ENCODE measurements around the gene ANAPC1.
A peak's percentile ranks its signal among the peaks of the same experiment; 100 is the strongest.

The ANAPC1 gene

DNA sequence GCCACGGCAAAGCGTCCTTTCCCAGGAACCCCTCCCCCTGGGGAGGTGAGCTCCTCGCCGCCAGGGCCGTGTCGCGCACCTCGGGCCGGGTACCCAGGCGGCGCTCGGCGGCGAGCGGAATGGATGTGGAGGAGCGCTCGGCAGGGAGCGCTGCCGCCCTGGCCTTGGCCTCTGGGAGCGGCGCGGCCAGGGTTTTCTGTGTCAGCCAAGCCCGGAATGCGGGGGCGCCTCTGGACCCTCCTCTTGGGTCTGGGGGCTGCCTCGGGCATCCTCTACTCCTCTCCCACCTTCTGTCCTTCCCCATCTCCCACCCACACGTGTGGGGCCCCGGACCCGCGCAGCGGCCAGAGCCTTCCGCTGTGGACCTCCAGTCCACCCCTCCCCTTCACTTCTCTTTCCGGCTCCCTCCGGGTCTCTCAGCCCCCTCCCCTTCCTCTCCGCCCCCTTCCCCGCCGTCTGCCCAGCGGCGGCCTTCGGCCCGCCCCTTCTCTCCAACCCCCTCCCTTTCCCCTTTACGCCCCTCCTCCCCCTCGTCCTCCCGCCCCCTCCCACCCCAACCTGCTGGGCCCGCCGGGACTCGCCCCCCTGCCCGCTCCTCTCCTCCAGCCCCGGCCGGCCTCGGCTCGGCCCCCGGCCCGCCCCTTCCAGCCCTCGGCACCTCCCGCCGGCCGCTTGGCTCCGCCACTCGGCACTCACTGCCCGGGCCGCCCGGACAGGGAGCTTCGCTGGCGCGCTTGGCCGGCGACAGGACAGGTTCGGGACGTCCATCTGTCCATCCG is 14.1 kb upstream of the ANAPC1 start, which contains the start of gene MERTK:
Gene MERTK (plus strand): TSS at position 684 of the 779 bp plus-strand sequence. CDS start 129 bp downstream, outside the sequence.
- Histone ChIP-seq H2AFZ (ENCODE audit: low read length) (peak within 1 kb of the TSS; percentile 99), H3K14ac (ENCODE audit: low read length) (peak within 1 kb of the TSS; percentile 82), H3K4ac (ENCODE audit: low read length) (no peak within 1 kb of the TSS), H3K36me3 (replicated peaks in 1 of 2; ENCODE audit: control insufficient read depth in 2 of 2, insufficient read depth in 2 of 2, low read length in 2 of 2) (no peaks in the 10 kb centered on the region), H3K27me3 (ENCODE audit: control insufficient read depth in 3 of 3, insufficient read depth in 3 of 3, low read depth in 1 of 3, low read length in 3 of 3) (peaks cover 0 to 28% (median 5%) of the 10 kb centered on the region in 3 experiments), H3K18ac (ENCODE audit: low read length) (peak within 1 kb of the TSS; percentile 98), H2BK15ac (ENCODE audit: low read length) (peak within 1 kb of the TSS; percentile 84), H3K4me3 (ENCODE audit: low read length in 2 of 2) (peak within 1 kb of the TSS; percentile 85 to 96), H4K8ac (ENCODE audit: low read depth, low read length) (no peak within 1 kb of the TSS), H2BK12ac (ENCODE audit: low read length) (no peak within 1 kb of the TSS), H3K4me2 (ENCODE audit: insufficient read depth, low read length, poor library complexity, severe bottlenecking) (peak within 1 kb of the TSS; percentile 90), H3K4me1 (ENCODE audit: control insufficient read depth in 2 of 2, insufficient read depth in 1 of 2, low read depth in 1 of 2, low read length in 2 of 2) (peaks cover 7 to 8% of the 10 kb centered on the region in 2 donors), H4K91ac (ENCODE audit: low read depth, low read length, poor library complexity) (no peak within 1 kb of the TSS), H2BK120ac (ENCODE audit: low read depth, low read length) (peak within 1 kb of the TSS; percentile 95), H3K79me1 (ENCODE audit: low read depth, low read length) (no peaks in the 10 kb centered on the region), H3K23ac (ENCODE audit: low read depth, low read length, poor library complexity) (peak within 1 kb of the TSS; percentile 88), H3K27ac (replicated peaks; ENCODE audit: low read length) (no peak within 1 kb of the TSS), H3K9me3 (replicated peaks in 1 of 2; ENCODE audit: control insufficient read depth in 2 of 2, insufficient read depth in 1 of 2, low read depth in 1 of 2, low read length in 2 of 2) (no peaks in the 10 kb centered on the region), H2AK5ac (ENCODE audit: low read depth, low read length) (no peak within 1 kb of the TSS), H2BK5ac (ENCODE audit: low read length) (peak within 1 kb of the TSS; percentile 68), H3K9ac (ENCODE audit: low read depth, low read length, poor library complexity) (peak within 1 kb of the TSS; percentile 85)
- peak; percentile 90 for DNase-seq (ENCODE audit: low spot score)
- WGBS, 2 donors (ENCODE audit: extremely low coverage in 2 of 2, insufficient read length in 2 of 2, insufficient replicate concordance in 1 of 2), result no CpG with 5 or more reads among the region's 71 CpGs

DNA sequence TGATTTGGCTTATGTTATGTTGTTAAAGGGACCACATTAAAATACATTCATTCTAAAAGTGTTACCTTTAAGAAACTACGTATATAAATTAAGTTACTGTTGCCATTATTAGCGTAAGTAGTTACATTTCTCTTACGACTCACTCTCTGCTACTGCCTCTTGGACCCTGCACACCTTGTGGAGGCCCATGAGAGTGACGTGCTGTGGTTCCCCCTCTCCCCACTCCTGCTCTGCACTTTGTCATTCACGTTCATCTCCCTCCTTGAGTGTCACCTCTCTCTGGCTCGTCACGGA is 13.6 kb upstream of the ANAPC1 start:
- peaks cover 7 to 8% of the 10 kb centered on the region in 2 donors for H3K4me1 ChIP-seq (ENCODE audit: control insufficient read depth in 2 of 2, insufficient read depth in 1 of 2, low read depth in 1 of 2, low read length in 2 of 2)
- H3K27ac ChIP-seq (replicated peaks; ENCODE audit: low read length), result no peak overlapping the region
- H2BK12ac ChIP-seq (ENCODE audit: low read length), result no peak overlapping the region
- H3K4me2 ChIP-seq (ENCODE audit: insufficient read depth, low read length, poor library complexity, severe bottlenecking), result peak overlapping the region; percentile 82
- peak overlapping the region; percentile 86 for H3K18ac ChIP-seq (ENCODE audit: low read length)
- peak overlapping the region; percentile 85 to 94 for H3K4me3 ChIP-seq (ENCODE audit: low read length in 2 of 2)
- H2BK15ac ChIP-seq (ENCODE audit: low read length), result no peak overlapping the region
- no peak overlapping the region for H4K8ac ChIP-seq (ENCODE audit: low read depth, low read length)
- no peak overlapping the region for H3K14ac ChIP-seq (ENCODE audit: low read length)
- no peak overlapping the region for H2AK5ac ChIP-seq (ENCODE audit: low read depth, low read length)
- no peaks in the 10 kb centered on the region for H3K9me3 ChIP-seq (replicated peaks in 1 of 2; ENCODE audit: control insufficient read depth in 2 of 2, insufficient read depth in 1 of 2, low read depth in 1 of 2, low read length in 2 of 2)
- H3K9ac ChIP-seq (ENCODE audit: low read depth, low read length, poor library complexity), result peak overlapping the region; percentile 78
- no CpG with 5 or more reads among the region's 7 CpGs for WGBS, 2 donors (ENCODE audit: extremely low coverage in 2 of 2, insufficient read length in 2 of 2, insufficient replicate concordance in 1 of 2)
- H3K23ac ChIP-seq (ENCODE audit: low read depth, low read length, poor library complexity), result peak overlapping the region; percentile 66
- H4K91ac ChIP-seq (ENCODE audit: low read depth, low read length, poor library complexity), result no peak overlapping the region
- peak overlapping the region; percentile 99 for H2AFZ ChIP-seq (ENCODE audit: low read length)
- H3K36me3 ChIP-seq (replicated peaks in 1 of 2; ENCODE audit: control insufficient read depth in 2 of 2, insufficient read depth in 2 of 2, low read length in 2 of 2), result no peaks in the 10 kb centered on the region
- DNase-seq (ENCODE audit: low spot score), result no peak
- peak overlapping the region; percentile 48 for H2BK120ac ChIP-seq (ENCODE audit: low read depth, low read length)
- no peak overlapping the region for H3K4ac ChIP-seq (ENCODE audit: low read length)
- no peak overlapping the region for H2BK5ac ChIP-seq (ENCODE audit: low read length)
- H3K79me1 ChIP-seq (ENCODE audit: low read depth, low read length), result no peaks in the 10 kb centered on the region
- H3K27me3 ChIP-seq (ENCODE audit: control insufficient read depth in 3 of 3, insufficient read depth in 3 of 3, low read depth in 1 of 3, low read length in 3 of 3), result peaks cover 0 to 28% (median 5%) of the 10 kb centered on the region in 3 experiments

DNA sequence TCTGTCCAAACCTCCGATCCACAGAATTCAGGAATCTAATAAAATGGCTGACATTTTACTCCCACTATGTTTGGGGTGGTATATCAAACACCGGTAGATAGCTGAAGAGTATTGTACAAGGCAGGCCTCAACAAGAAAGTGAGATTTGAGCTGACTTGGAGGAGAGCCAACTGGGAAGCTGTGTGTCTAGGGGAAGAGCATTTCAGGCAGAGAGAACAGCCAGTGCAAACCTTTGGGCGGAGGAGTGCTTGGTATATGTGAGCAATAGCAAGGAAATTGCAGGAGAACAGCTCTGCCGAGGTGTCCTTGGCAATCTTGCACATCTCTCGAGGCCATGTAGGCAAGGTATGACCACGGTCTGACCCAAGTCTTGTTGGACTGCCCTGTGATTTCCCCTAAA is 12.6 kb upstream of the ANAPC1 start:
- Histone ChIP-seq H3K4me1 (ENCODE audit: control insufficient read depth in 2 of 2, insufficient read depth in 1 of 2, low read depth in 1 of 2, low read length in 2 of 2) (peaks cover 5 to 8% of the 10 kb centered on the region in 2 donors), H2BK5ac (ENCODE audit: low read length) (no peak overlapping the region), H4K91ac (ENCODE audit: low read depth, low read length, poor library complexity) (no peak overlapping the region), H3K23ac (ENCODE audit: low read depth, low read length, poor library complexity) (no peak overlapping the region), H4K8ac (ENCODE audit: low read depth, low read length) (no peak overlapping the region), H3K4me3 (ENCODE audit: low read length in 2 of 2) (no peak overlapping the region), H2BK15ac (ENCODE audit: low read length) (no peak overlapping the region), H3K36me3 (replicated peaks in 1 of 2; ENCODE audit: control insufficient read depth in 2 of 2, insufficient read depth in 2 of 2, low read length in 2 of 2) (no peaks in the 10 kb centered on the region), H3K4me2 (ENCODE audit: insufficient read depth, low read length, poor library complexity, severe bottlenecking) (no peak overlapping the region), H3K27me3 (ENCODE audit: control insufficient read depth in 3 of 3, insufficient read depth in 3 of 3, low read depth in 1 of 3, low read length in 3 of 3) (peaks cover 0 to 28% (median 5%) of the 10 kb centered on the region in 3 experiments), H2AK5ac (ENCODE audit: low read depth, low read length) (no peak overlapping the region), H3K14ac (ENCODE audit: low read length) (no peak overlapping the region), H3K79me1 (ENCODE audit: low read depth, low read length) (no peaks in the 10 kb centered on the region), H2BK120ac (ENCODE audit: low read depth, low read length) (no peak overlapping the region), H2AFZ (ENCODE audit: low read length) (no peak overlapping the region), H3K4ac (ENCODE audit: low read length) (no peak overlapping the region), H3K9ac (ENCODE audit: low read depth, low read length, poor library complexity) (no peak overlapping the region), H3K9me3 (replicated peaks in 1 of 2; ENCODE audit: control insufficient read depth in 2 of 2, insufficient read depth in 1 of 2, low read depth in 1 of 2, low read length in 2 of 2) (no peaks in the 10 kb centered on the region), H3K18ac (ENCODE audit: low read length) (no peak overlapping the region), H3K27ac (replicated peaks; ENCODE audit: low read length) (no peak overlapping the region), H2BK12ac (ENCODE audit: low read length) (no peak overlapping the region)
- WGBS, 2 donors (ENCODE audit: extremely low coverage in 2 of 2, insufficient read length in 2 of 2, insufficient replicate concordance in 1 of 2), result no CpG with 5 or more reads among the region's 6 CpGs
- DNase-seq (ENCODE audit: low spot score), result no peak

DNA sequence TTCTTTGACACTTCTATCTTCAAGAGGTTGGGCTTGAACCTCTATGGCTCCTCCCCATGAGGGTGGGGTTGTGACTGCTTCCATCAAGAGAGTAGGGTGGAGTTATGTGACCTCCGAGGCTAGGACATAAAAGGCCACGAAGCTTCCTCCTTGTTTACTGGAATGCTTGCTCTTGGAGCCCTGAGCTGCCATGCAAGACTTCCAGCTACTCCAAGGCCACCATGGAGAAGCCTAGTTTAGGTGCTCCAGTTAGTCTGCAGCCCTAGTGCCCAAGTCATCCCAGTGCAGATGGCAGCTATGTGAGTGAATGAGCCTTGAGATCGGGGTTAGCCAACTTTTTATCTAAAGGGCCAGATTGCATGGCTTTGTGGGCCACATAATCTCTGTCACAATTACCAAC is 12.0 kb upstream of the ANAPC1 start:
- Histone ChIP-seq H2BK5ac (ENCODE audit: low read length) (no peak overlapping the region), H4K91ac (ENCODE audit: low read depth, low read length, poor library complexity) (no peak overlapping the region), H3K9me3 (replicated peaks in 1 of 2; ENCODE audit: control insufficient read depth in 2 of 2, insufficient read depth in 1 of 2, low read depth in 1 of 2, low read length in 2 of 2) (no peaks in the 10 kb centered on the region), H4K8ac (ENCODE audit: low read depth, low read length) (no peak overlapping the region), H3K4me1 (ENCODE audit: control insufficient read depth in 2 of 2, insufficient read depth in 1 of 2, low read depth in 1 of 2, low read length in 2 of 2) (peaks cover 5 to 8% of the 10 kb centered on the region in 2 donors), H2AFZ (ENCODE audit: low read length) (peak overlapping the region; percentile 48), H3K4ac (ENCODE audit: low read length) (no peak overlapping the region), H3K18ac (ENCODE audit: low read length) (no peak overlapping the region), H3K9ac (ENCODE audit: low read depth, low read length, poor library complexity) (no peak overlapping the region), H3K27ac (replicated peaks; ENCODE audit: low read length) (no peak overlapping the region), H2AK5ac (ENCODE audit: low read depth, low read length) (no peak overlapping the region), H2BK15ac (ENCODE audit: low read length) (no peak overlapping the region), H2BK12ac (ENCODE audit: low read length) (no peak overlapping the region), H3K79me1 (ENCODE audit: low read depth, low read length) (no peaks in the 10 kb centered on the region), H3K27me3 (ENCODE audit: control insufficient read depth in 3 of 3, insufficient read depth in 3 of 3, low read depth in 1 of 3, low read length in 3 of 3) (peaks cover 0 to 28% (median 5%) of the 10 kb centered on the region in 3 experiments), H3K23ac (ENCODE audit: low read depth, low read length, poor library complexity) (no peak overlapping the region), H3K36me3 (replicated peaks in 1 of 2; ENCODE audit: control insufficient read depth in 2 of 2, insufficient read depth in 2 of 2, low read length in 2 of 2) (no peaks in the 10 kb centered on the region), H3K14ac (ENCODE audit: low read length) (no peak overlapping the region), H3K4me2 (ENCODE audit: insufficient read depth, low read length, poor library complexity, severe bottlenecking) (no peak overlapping the region), H2BK120ac (ENCODE audit: low read depth, low read length) (no peak overlapping the region), H3K4me3 (ENCODE audit: low read length in 2 of 2) (no peak overlapping the region)
- no peak for DNase-seq (ENCODE audit: low spot score)
- no CpG with 5 or more reads among the region's 3 CpGs for WGBS, 2 donors (ENCODE audit: extremely low coverage in 2 of 2, insufficient read length in 2 of 2, insufficient replicate concordance in 1 of 2)

Measured in neuronal stem cell (in vitro differentiated cells).